GM12875 (cell line): ENCODE measurements around the gene F2RL3.

ENCODE experiments used
- H3K4me3 ChIP-seq: one replicate; pipeline ENCODE4 v1.5.1; 2011; ENCODE audit warnings: low read depth, low read length, control low read depth
- TF ChIP-seq, protein P1 (sequence below): IDR thresholded peaks from 2 replicates; pipeline ENCODE4 v1.5.1; 2011; ENCODE audit warnings: low read depth, mild to moderate bottlenecking, control low read depth, inconsistent platforms, low read length, moderate library complexity, borderline replicate concordance; ENCODE audit not compliant: insufficient read depth

F2RL3 gene

DNA sequence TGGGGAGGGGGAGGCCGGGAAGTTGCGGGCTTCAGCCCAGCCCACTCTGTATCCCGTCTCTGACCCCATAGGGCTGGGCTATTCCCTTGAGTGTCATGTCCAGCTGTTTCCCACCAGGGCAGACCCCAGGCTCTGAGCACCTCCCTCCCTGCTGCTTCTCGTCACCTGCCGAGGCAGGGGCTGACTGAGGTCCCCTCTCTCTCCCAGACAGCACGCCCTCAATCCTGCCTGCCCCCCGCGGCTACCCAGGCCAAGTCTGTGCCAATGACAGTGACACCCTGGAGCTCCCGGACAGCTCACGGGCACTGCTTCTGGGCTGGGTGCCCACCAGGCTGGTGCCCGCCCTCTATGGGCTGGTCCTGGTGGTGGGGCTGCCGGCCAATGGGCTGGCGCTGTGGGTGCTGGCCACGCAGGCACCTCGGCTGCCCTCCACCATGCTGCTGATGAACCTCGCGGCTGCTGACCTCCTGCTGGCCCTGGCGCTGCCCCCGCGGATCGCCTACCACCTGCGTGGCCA is 625 bp downstream of the F2RL3 start:
- TF ChIP-seq, protein P1, sequence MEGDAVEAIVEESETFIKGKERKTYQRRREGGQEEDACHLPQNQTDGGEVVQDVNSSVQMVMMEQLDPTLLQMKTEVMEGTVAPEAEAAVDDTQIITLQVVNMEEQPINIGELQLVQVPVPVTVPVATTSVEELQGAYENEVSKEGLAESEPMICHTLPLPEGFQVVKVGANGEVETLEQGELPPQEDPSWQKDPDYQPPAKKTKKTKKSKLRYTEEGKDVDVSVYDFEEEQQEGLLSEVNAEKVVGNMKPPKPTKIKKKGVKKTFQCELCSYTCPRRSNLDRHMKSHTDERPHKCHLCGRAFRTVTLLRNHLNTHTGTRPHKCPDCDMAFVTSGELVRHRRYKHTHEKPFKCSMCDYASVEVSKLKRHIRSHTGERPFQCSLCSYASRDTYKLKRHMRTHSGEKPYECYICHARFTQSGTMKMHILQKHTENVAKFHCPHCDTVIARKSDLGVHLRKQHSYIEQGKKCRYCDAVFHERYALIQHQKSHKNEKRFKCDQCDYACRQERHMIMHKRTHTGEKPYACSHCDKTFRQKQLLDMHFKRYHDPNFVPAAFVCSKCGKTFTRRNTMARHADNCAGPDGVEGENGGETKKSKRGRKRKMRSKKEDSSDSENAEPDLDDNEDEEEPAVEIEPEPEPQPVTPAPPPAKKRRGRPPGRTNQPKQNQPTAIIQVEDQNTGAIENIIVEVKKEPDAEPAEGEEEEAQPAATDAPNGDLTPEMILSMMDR = no peak
- H3K4me3 ChIP-seq = peak overlapping the region; percentile 53

- H3K4me3 ChIP-seq = no peak overlapping the region
- TF ChIP-seq, protein P1 = no peak
These were observed 1.2 kb downstream of the F2RL3 start for GRCh38 chr19:16889883-16890460.

DNA sequence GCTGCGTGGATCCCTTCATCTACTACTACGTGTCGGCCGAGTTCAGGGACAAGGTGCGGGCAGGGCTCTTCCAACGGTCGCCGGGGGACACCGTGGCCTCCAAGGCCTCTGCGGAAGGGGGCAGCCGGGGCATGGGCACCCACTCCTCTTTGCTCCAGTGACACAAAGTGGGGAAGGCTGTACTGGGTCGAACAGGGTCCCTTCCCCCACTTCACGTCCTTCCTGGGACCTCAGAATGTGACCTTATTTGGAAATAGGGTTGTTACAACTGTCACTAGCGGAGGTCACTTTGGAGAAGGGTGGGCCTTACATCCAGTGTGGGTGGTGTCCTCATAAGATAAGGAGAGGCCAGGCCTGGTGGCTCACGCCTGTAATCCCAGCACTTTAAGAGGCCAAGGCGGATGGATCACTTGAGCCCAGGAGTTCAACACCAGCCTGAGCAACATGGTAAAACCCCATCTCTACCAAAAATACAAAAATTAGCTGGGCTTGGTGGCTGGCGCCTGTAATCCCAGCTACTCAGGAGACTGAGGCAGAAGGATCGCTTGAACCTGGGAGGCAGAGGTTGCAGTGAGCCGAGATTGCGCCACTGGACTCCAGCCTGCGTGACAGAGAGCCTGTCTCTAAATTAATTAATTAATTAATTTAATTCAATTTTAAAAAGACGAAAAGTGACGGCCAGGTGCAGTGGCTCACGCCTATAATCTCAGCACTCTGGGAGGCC is 1.8 kb downstream of the F2RL3 start:
- no peak overlapping the region for H3K4me3 ChIP-seq
- TF ChIP-seq, protein P1 = no peak

DNA sequence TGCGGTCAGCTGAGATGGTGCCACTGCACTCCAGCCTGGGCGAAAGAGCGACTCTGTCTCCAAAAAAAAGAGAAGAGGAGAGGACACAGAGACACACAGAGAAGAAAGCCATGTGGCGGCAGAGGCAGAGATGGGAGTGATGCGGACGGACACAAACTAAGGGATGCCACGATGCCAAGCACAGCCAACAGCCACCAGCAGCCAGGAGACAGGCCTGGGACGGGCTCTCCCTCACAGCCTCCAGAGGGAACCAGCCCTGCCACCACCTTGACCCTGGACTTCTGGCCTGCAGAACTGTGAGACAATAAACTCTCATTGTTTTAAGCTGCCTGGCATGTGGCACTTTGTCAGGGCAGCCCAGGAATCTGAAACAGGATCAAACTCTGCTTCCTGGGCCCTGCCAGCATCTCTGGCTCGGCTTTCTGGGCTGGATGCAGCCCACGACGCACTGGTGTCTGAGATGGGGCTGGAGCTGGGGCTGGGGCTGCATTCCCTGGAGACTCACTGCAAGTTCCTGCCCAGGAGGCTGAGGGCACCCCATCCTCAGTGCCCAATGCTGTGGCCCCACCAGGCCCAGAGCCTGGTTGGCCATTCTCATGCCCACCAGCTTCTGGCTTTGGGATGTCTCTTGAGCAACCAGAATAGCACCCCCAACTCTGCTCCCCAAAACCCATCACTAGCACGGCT is 3.0 kb downstream of the F2RL3 start:
- TF ChIP-seq, protein P1 = no peak
- no peak overlapping the region for H3K4me3 ChIP-seq

GRCh38 chr19:16892436-16892835 is 3.6 kb downstream of the F2RL3 start:
- no peak overlapping the region for H3K4me3 ChIP-seq
- TF ChIP-seq, protein P1 = no peak

- H3K4me3 ChIP-seq = no peak overlapping the region
- TF ChIP-seq, protein P1 = no peak
These were observed 4.3 kb downstream of the F2RL3 start for GRCh38 chr19:16892868-16893685.
